ENCODE measurements around the gene TNS1. TPM values are rescaled to one million over a fixed set of nuclear protein-coding genes. Genes with fewer than 3 reads are reported as not detected.
"Not testable (repeated sequence)": the region's sequence is repeated elsewhere in the genome, so short reads cannot be mapped to it uniquely, and the experiment has no call there.

TNS1 gene
- total RNA-seq, 2 experiments from 2014 or later, result 0.92 to 0.97 TPM

DNA sequence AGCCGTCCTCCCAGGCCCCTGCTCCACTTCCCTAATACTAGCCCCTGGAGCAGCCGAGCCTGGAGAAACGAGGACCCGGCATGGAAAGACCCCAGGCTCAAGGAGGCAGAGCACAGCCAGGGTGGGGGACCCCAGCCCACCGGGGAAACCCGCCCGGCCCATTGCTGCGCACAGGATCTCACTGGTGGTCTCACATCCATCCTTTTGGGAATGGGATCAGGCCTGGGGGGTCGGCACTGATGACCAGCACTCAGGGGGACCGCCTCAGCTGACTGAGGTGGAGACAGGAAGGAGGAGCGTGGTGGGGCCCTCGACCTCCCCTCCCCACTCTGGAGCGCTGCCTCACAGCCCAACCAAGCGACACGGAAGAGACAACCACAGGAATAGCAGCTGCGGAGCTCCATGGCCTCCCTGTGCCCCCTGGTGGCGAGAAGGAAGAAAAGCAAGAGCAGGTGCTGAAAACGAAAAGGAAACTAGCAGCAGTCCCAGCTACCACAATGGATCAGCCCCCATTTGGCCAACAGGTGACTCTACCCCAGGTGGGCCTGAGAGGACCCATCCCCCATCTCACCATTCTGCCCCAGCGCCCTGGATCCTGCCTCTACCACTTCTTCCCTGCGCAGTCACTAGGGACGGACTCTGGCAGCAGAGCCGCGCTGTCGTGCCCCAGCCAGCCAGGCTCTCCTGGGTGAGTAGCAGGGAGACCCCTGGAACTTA, 31.9 kb upstream of the TNS1 start:
- H3K27me3 Mint-ChIP-seq, H3K36me3 Mint-ChIP-seq, H3K9me3 Mint-ChIP-seq, H3K27ac Mint-ChIP-seq, POLR2A ChIA-PET: not testable (repeated sequence)
- Mint-ChIP-seq H3K4me3 (peak overlapping the region; percentile 49), H3K4me1 (ENCODE audit: low read depth) (peaks cover 15% of the 10 kb centered on the region)
- CTCF ChIA-PET, result interaction anchor here (0.8 to 3.0 kb wide), 7 partner anchors 13 to 271 kb away, joined by 3 to 18 read pairs (median 4); partner anchors contain the start of gene RUFY4
- intact Hi-C loops (cut with micrococcal nuclease), result loop anchor here (1.0 to 5.0 kb wide), 2 partner anchors 47 to 244 kb away; no protein-coding TSS in a partner anchor
- peak; percentile 72 for DNase-seq

DNA sequence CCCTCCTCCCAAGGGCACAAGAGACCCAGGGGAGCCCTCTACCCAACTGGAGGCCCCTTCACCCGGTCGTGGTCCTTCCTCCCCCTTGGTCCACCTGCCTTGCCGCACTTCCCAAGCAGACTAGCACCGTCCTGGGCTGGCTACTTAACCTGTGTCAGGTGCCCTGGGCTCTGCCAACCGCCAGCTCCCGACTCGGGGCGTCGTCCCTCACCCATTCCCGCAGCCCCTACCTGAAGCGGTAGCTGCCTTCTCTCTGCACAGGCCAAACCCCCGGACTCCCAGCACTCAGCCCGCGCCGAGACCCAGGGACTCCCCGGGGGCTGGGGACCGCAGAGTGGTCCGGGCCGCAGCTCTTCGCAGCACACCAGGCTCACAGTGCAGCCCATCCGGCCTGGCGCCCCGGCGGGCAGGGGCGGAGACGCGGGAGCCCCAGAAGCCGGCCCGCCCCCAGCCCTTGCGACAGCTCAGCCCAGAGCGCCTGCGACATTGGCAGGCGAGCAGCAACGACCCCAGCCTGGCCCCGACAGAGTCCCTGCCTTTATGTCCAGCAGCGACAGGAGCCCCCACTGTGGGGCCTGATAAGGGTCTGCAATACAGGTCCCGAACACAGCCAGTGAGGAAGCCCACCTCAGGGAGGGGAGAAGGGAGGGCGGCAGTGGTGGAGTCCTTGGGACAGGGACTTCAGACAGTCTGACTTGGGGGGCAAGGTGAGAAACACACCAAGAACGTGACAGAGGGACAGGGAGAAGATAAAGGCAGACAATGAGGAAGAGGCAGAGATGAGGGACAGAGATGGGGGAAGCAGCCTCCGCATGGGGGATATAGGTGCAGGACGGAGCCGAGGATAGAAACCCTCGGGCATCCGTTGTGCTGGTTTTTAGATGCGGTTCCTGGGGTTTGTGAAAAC, 31.0 kb upstream of the TNS1 start:
- Mint-ChIP-seq H3K4me3 (no peak overlapping the region), H3K9me3 (no peaks in the 10 kb centered on the region), H3K27me3 (no peaks in the 10 kb centered on the region), H3K4me1 (ENCODE audit: low read depth) (peaks cover 11% of the 10 kb centered on the region), H3K27ac (no peak overlapping the region), H3K36me3 (no peaks in the 10 kb centered on the region)
- intact Hi-C loops (cut with micrococcal nuclease), result loop anchor here (1.0 to 5.0 kb wide), 2 partner anchors 47 to 244 kb away; no protein-coding TSS in a partner anchor
- CTCF ChIA-PET, result interaction anchor here (0.6 to 3.0 kb wide), 12 partner anchors 9 to 270 kb away, joined by 3 to 21 read pairs (median 4); partner anchors contain the start of gene RUFY4
- POLR2A ChIA-PET, result no interaction called here
- no peak for DNase-seq

DNA sequence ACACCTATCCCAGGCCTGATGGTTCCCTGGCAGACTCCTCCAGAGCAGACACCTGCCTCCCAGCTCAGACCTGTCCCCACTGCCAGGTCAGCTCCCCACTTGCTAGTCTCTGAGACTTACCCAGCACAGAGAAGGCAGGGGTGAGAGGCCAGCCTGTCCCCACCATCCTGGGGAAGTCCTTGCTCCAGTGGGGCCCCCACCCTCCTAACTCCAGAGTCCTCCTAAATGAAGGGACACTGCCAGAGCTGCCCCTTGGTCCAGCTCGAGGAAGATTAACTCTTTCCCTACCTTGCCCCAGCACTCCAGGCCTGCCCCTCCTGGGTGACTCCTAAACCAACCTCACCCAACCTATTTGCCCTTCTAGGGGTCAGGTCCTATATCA, 30.4 kb upstream of the TNS1 start:
- intact Hi-C loops (cut with micrococcal nuclease), result loop anchor here (5.0 kb wide), 1 partner anchor 46 kb away; no protein-coding TSS in a partner anchor
- no peaks in the 10 kb centered on the region for H3K27me3 Mint-ChIP-seq
- CTCF ChIA-PET, result interaction anchor here (0.6 to 3.0 kb wide), 7 partner anchors 9 to 247 kb away, joined by 3 to 21 read pairs (median 5); partner anchors contain the start of gene RUFY4
- H3K4me1 Mint-ChIP-seq (ENCODE audit: low read depth), result peaks cover 9% of the 10 kb centered on the region
- POLR2A ChIA-PET, result no interaction called here
- no peak for DNase-seq
- no peaks in the 10 kb centered on the region for H3K36me3 Mint-ChIP-seq
- no peaks in the 10 kb centered on the region for H3K9me3 Mint-ChIP-seq
- H3K4me3 Mint-ChIP-seq, result no peak overlapping the region
- no peak overlapping the region for H3K27ac Mint-ChIP-seq

DNA sequence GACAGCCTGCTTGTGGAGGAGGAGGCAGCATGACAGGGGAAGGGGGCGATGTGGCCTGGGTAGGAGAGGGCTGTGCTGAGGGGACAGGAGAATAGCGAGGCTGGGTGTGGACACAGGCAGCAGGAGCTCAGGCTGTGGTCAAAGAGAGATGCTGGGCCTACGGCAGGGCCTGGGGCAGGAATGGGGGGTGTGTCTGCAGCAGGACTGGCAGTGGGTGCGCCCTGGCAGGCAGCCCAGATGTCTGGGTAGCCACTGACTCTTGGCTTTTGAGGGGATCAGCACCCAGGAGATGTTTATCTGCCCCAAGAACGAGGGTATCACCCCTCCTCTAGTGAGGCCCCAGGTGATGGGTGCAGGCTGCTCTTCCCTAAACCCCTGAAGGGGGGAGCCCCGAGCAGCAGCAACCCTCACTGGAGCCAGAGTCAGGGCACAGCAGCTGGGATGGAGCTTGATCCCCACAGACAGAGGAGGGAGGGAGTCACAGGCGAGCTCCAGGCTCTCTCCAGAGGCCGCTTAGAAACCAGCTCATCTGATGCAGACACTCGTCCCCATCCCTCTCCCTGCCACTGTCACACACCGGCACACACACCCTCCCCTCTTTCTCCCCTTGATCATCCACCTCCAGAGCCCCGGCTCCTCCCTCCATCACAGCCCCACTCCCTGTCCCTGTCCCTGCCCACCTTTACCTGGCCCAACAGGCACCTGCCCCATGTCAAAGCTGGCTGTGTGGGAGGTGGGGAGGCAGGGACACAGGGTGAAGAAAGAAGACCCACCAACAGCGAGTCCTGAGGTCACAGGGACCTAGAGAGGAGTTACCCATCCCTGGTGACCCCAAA, 29.8 kb upstream of the TNS1 start:
- no peaks in the 10 kb centered on the region for H3K36me3 Mint-ChIP-seq
- H3K4me1 Mint-ChIP-seq (ENCODE audit: low read depth), result peaks cover 6% of the 10 kb centered on the region
- H3K27ac Mint-ChIP-seq, result no peak overlapping the region
- no peaks in the 10 kb centered on the region for H3K9me3 Mint-ChIP-seq
- ChIA-PET CTCF (interaction anchor here (0.8 to 3.0 kb wide), 7 partner anchors 9 to 276 kb away, joined by 3 to 21 read pairs (median 4); partner anchors contain the start of gene RUFY4), POLR2A (no interaction called here)
- no peak for DNase-seq
- no peaks in the 10 kb centered on the region for H3K27me3 Mint-ChIP-seq
- H3K4me3 Mint-ChIP-seq, result no peak overlapping the region
- intact Hi-C loops (cut with micrococcal nuclease), result loop anchor here (5.0 kb wide), 1 partner anchor 45 kb away; no protein-coding TSS in a partner anchor

DNA sequence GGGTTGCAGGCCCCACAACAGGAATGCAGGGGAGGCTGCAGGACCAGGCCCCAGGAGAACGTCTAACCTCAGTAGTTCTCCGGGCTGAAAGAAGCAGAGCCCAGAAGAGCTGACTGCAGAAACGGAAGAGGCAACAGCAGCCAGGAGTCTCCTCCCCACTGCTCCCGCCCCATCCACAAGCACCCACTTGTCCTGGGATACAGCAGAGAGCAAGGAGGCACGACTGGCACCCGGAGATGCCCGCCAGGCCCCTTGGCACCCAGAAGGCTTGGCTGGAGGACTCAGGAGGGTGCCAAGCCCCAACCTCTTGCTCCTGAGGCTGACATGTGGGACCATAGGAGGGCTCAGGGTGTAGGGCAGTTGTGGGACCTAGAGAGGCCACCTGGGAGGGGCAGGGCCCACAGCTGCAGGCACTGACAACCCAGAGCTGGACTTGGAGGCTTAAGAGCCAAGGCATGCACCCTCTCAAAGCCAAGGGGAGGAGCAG, 29.0 kb upstream of the TNS1 start:
- intact Hi-C loops (cut with micrococcal nuclease), result loop anchor here (5.0 kb wide), 1 partner anchor 45 kb away; no protein-coding TSS in a partner anchor
- Mint-ChIP-seq H3K9me3 (no peaks in the 10 kb centered on the region), H3K36me3 (no peaks in the 10 kb centered on the region), H3K27ac (no peak overlapping the region), H3K27me3 (no peaks in the 10 kb centered on the region), H3K4me3 (no peak overlapping the region), H3K4me1 (ENCODE audit: low read depth) (peaks cover 6% of the 10 kb centered on the region)
- POLR2A ChIA-PET, result no interaction called here
- DNase-seq, result peak; percentile 7
- CTCF ChIA-PET, result interaction anchor here (0.6 to 2.6 kb wide), 3 partner anchors 246 to 276 kb away, joined by 3 to 21 read pairs (median 3); no protein-coding TSS in a partner anchor

DNA sequence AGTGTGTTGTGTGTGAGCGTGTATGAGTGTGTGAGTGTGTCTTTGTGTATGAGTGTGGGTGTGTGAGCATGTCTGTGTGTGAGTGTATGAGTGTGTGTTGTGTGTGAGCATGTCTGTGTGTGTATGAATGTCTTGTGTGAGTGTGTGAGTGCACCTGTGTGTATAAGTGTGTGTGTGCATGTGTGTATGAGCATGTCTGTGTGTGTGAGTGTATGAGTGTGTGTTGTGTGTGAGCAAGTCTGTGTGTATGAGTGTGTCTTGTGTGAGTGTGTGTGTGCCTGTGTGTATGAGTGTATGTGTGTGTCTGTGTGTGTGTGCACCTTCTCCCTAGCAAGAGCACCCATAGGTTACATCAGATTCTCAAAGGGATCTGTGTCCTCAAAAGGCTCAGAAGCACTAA, 28.5 kb upstream of the TNS1 start:
- Mint-ChIP-seq H3K36me3 (no peaks in the 10 kb centered on the region), H3K4me1 (ENCODE audit: low read depth) (peaks cover 6% of the 10 kb centered on the region), H3K27ac (no peak overlapping the region), H3K9me3 (no peaks in the 10 kb centered on the region), H3K27me3 (no peaks in the 10 kb centered on the region), H3K4me3 (no peak overlapping the region)
- intact Hi-C loops (cut with micrococcal nuclease), result loop anchor here (5.0 kb wide), 1 partner anchor 44 kb away; no protein-coding TSS in a partner anchor
- peak; percentile 1 for DNase-seq
- ChIA-PET POLR2A (no interaction called here), CTCF (interaction anchor here (0.6 to 2.6 kb wide), 2 partner anchors 245 to 264 kb away, joined by 3 to 21 read pairs; no protein-coding TSS in a partner anchor)

DNA sequence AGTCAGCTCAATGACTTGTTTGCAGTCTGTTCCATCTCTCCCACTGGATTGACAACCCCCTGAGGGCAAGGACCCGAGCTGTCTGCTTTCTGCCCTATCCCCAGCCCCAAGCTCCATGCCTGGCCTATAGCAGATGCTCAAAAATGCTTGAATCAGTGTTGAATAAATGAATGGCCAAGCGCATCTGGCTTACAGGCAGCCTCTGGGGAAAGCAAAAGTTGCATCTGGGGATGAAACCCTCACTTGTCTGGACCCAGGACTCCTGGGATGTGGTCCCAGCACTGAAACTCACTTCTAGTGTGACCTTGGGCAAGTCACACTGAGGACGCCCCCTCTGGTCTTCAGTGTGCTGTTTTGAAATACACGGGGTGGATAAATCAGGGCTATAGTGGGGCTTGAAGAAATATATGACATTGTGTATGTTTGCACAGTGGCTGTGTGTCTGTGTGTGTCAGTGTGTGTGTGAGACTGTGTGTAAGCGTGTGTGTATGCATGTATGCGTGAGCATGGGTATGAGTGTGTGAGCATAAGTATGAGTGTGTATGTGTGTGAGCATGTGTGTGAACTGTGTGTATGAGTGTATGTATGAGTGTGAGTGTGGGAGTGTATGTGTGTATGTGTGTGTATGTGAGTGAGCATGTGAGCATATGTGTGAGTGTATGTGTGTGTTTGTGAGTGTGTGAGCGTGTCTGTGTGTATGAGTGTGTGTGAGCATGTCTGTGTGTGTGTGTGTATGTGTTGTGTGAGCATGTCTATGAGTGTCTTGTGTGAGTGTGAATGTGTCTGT, 27.8 kb upstream of the TNS1 start:
- POLR2A ChIA-PET, result no interaction called here
- intact Hi-C loops (cut with micrococcal nuclease), result loop anchor here (5.0 kb wide), 1 partner anchor 43 kb away; no protein-coding TSS in a partner anchor
- no peaks in the 10 kb centered on the region for H3K36me3 Mint-ChIP-seq
- CTCF ChIA-PET, result no interaction called here
- peak; percentile 3 for DNase-seq
- H3K27me3 Mint-ChIP-seq, result no peaks in the 10 kb centered on the region
- no peak overlapping the region for H3K27ac Mint-ChIP-seq
- no peak overlapping the region for H3K4me3 Mint-ChIP-seq
- H3K4me1 Mint-ChIP-seq (ENCODE audit: low read depth), result peaks cover 6% of the 10 kb centered on the region
- no peaks in the 10 kb centered on the region for H3K9me3 Mint-ChIP-seq

DNA sequence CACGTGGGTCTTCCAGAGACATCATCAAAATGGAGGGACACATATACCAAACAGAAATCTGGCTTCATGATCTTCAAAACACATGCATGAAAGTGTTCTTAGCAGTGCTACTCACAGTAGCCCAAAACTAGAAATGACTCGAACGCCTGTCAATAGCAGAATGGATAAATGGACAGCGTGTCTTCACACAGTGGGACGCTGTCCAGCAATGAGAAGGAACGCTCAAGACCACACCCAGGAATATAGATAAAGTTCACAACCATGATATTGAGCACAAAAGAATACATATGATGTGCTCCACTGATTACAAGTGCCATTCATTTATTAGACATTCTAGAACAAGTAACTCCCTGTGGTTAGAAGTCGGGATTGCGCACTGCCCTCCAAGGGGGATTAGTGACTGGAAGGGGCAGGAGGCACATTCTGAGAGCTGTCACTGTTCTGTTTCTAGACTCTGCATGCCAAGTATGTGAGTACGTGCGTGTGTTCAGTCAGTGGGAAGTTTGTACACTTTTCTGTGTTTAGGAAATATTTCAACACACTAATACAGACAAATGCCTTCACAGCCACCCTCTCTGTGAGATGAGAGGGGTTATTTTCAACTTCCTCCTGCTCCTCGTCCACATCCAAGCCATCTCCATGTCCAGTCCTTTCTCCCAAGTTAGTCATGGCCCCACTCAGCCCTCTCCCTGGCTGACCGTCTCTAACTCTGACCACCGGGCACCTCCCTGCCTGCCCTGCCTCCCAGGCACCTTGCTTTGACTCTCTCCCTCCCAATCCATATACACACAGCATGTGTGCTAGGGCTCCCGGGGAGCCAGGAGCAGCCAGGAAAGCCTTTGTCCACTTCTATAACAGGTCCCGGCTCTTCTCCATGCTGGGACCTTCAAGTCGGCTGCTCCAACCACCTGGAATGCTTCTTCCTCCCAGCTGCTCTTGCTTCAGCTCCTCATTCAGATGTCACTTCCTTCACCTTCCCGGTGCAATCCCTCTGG, 26.9 kb upstream of the TNS1 start:
- no peaks in the 10 kb centered on the region for H3K27me3 Mint-ChIP-seq
- DNase-seq, result peak; percentile 8
- H3K27ac Mint-ChIP-seq, result no peak overlapping the region
- no peaks in the 10 kb centered on the region for H3K36me3 Mint-ChIP-seq
- intact Hi-C loops (cut with micrococcal nuclease), result loop anchor here (5.0 kb wide), 1 partner anchor 42 kb away; no protein-coding TSS in a partner anchor
- ChIA-PET CTCF (no interaction called here), POLR2A (no interaction called here)
- no peaks in the 10 kb centered on the region for H3K9me3 Mint-ChIP-seq
- H3K4me3 Mint-ChIP-seq, result no peak overlapping the region
- H3K4me1 Mint-ChIP-seq (ENCODE audit: low read depth), result peaks cover 5% of the 10 kb centered on the region

DNA sequence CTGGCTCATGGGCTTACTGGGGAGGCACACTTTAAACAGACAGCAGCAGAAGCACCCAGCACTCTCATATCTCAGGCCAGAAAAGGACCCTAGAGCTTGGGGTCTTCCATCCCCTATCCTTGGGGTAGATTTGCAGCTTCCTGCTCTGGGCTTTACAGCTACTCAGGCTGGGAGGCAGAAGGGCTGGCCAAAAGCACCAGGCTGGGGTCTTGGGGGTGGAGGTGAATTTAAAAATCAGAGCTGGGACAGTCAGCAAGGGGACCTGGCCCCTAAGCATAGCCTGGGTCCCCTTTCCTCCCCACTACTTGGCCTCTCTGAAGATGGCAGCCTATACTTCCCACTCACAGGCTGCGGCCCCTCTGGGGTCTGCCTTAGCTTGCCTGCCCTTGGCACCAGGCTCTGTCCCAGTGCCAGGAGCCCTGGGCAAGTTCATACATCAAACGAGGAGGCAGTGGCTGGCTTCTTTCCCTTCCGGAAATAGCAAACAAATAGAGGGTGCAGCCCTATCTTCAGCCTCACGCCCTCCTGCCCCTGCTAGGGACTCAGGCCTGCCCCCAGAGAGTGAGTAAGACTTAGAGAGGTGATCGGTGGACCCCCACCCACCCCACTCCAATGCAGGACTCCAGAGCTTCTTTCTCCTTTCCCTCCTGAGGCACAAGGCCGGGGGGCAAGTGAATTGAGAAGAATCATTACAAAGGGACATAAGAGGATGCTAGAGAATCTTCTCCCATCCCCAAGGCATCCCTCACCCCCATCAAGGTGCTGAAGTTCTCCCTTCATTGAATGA, 26.0 kb upstream of the TNS1 start:
- ChIA-PET CTCF (no interaction called here), POLR2A (no interaction called here)
- DNase-seq, result peak; percentile 6
- Mint-ChIP-seq H3K27ac (no peak overlapping the region), H3K9me3 (no peaks in the 10 kb centered on the region), H3K4me3 (no peak overlapping the region), H3K36me3 (no peaks in the 10 kb centered on the region), H3K4me1 (ENCODE audit: low read depth) (no peaks in the 10 kb centered on the region), H3K27me3 (no peaks in the 10 kb centered on the region)
- intact Hi-C loops (cut with micrococcal nuclease), result no loop called here

DNA sequence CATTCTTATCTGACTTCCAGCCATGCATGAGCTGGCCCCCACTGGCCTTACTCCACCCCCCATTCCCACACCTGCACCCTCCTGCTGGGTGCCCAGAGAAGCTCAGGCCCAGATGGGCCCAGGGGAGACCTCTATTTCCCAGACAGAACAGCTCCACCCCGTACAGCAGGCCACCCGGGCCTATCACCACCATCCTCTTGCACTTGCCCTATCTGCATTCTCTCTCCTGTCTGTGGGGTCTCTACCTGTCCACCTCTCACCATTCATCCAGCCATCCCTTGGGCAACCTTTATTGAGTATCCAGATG, 25.3 kb upstream of the TNS1 start:
- Mint-ChIP-seq H3K4me1 (ENCODE audit: low read depth) (no peaks in the 10 kb centered on the region), H3K9me3 (no peaks in the 10 kb centered on the region), H3K4me3 (no peak overlapping the region), H3K27ac (no peak overlapping the region), H3K36me3 (no peaks in the 10 kb centered on the region), H3K27me3 (no peaks in the 10 kb centered on the region)
- peak; percentile 5 for DNase-seq
- POLR2A ChIA-PET, result no interaction called here
- intact Hi-C loops (cut with micrococcal nuclease), result no loop called here
- CTCF ChIA-PET, result no interaction called here
